Neural cell (in vitro differentiated cells): Measurements from ENCODE around the gene FARP2.

ENCODE experiments used
- CTCF ChIP-seq: fragments of 450-650 bp; IDR thresholded peaks from 2 replicates; pipeline ENCODE4 v1.5.1; 2014; ENCODE audit warnings: antibody characterized with exemption, mild to moderate bottlenecking, moderate library complexity; ENCODE audit not compliant: poor library complexity, severe bottlenecking
- EP300 ChIP-seq: fragments of 450-650 bp; conservative IDR thresholded peaks from 2 replicates; pipeline ENCODE4 v1.6.1; 2014; ENCODE audit warnings: antibody characterized with exemption, mild to moderate bottlenecking, moderate library complexity; ENCODE audit not compliant: poor library complexity, severe bottlenecking
- EZH2 ChIP-seq: fragments of 200-600, 300-800 bp; shearing (Covaris generic), sonication (generic); IDR thresholded peaks from 2 replicates; pipeline ENCODE4 v1.6.1; 2014; ENCODE audit warnings: antibody characterized with exemption, low read length, borderline replicate concordance, mild to moderate bottlenecking; ENCODE audit not compliant: insufficient read depth, poor library complexity, severe bottlenecking
- RAD21 ChIP-seq: fragments of 450-650 bp; conservative IDR thresholded peaks from 2 replicates; pipeline ENCODE4 v1.6.1; 2014; ENCODE audit warnings: antibody characterized with exemption, mild to moderate bottlenecking, moderate library complexity
- REST ChIP-seq: IDR thresholded peaks from 2 replicates; pipeline ENCODE4 v1.6.1; 2012; ENCODE audit warnings: borderline replicate concordance
- TAF1 ChIP-seq: IDR thresholded peaks from 2 replicates; pipeline ENCODE4 v1.6.1; 2012; ENCODE audit warnings: low read depth

GRCh38 chr2:241541564-241542277, 185.6 kb downstream of the FARP2 start:
- no peak for TF ChIP-seq CTCF
- no peak for TF ChIP-seq TAF1
- TF ChIP-seq REST = no peak
- TF ChIP-seq EP300 = no peak
- no peak for TF ChIP-seq EZH2
- TF ChIP-seq RAD21 = no peak
